Activated T-helper 17 cell treated with anti-CD3 and anti-CD28 coated beads, Interleukin-2, amount 50 U/mL, for 72 hours (primary cell): ENCODE results near the gene ZNF316. TPM values are rescaled to one million over a fixed set of nuclear protein-coding genes. Genes with fewer than 3 reads are reported as not detected.
"Not testable (repeated sequence)": the region's sequence is repeated elsewhere in the genome, so short reads cannot be mapped to it uniquely, and the experiment has no call there.

Experiments
- ATAC-seq: fragments of 150-1000 bp; cut with Tn5 transposase; replicated peaks from 2 replicates; pipeline ENCODE4 v1.10.0; 2021; ENCODE audit warnings: mild to moderate bottlenecking, moderate library complexity
- H3K27ac Mint-ChIP-seq: one replicate; pipeline ENCODE4 v1.8.0; 2022; ENCODE audit warnings: mixed read lengths
- H3K27me3 Mint-ChIP-seq: one replicate; pipeline ENCODE4 v1.8.0; 2022; ENCODE audit warnings: mixed read lengths
- H3K36me3 Mint-ChIP-seq: one replicate; pipeline ENCODE4 v1.8.0; 2022; ENCODE audit warnings: low read depth, mild to moderate bottlenecking, mixed read lengths
- H3K4me1 Mint-ChIP-seq: one replicate; pipeline ENCODE4 v1.8.0; 2022; ENCODE audit warnings: mixed read lengths
- H3K4me3 Mint-ChIP-seq: one replicate; pipeline ENCODE4 v1.8.0; 2022; ENCODE audit warnings: mild to moderate bottlenecking, mixed read lengths
- H3K9me3 Mint-ChIP-seq: one replicate; pipeline ENCODE4 v1.8.0; 2022; ENCODE audit warnings: mixed read lengths
- total RNA-seq, 2 donors: library from RNA; stranded (reverse); gene quantifications; one replicate each; pipeline ENCODE4 v1.2.3, GENCODE V29; 2022

The ZNF316 gene
- total RNA-seq, 2 donors from 2014 or later: 19.6 to 20.5 TPM

DNA sequence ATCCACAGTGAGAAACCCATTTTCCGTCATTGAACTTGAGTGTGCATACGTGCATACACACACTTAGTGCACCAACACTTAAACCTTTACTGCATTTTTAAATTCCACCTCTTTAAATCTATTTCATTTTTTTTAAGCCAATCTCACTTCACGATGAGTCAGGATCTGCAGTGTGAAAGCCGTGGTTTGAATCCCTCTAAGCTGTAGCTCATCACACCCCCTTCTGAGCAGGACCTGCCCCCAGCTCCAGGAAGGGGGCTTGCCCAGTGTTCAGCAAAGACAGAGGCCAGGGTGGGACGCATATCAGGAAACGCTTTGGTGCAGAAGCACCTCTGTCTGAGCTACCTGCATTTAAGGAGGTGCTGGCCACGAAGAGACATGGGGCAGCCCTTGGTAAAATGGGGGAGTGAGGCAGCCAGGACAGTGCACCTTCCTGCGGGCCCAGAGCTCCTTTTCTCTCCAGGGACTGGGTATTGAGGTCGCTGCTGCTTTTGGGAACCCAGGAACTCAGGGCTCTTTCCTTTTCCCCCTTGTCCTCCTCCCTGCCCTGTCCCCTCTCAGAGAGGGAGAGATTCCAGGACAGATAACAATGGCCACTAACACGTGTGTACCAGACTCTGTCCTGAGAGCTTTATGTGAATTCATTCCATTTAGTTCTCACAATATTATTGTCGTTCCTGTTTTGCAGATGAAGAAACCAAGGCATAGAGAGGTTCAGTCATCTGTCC lies 21.7 kb downstream of the ZNF316 start:
- H3K4me1 Mint-ChIP-seq: no peaks in the 10 kb centered on the region
- H3K36me3 Mint-ChIP-seq: peaks cover 12% of the 10 kb centered on the region
- no peaks in the 10 kb centered on the region for H3K27me3 Mint-ChIP-seq
- no peak overlapping the region for H3K4me3 Mint-ChIP-seq
- ATAC-seq: no peak
- no peak overlapping the region for H3K27ac Mint-ChIP-seq
- no peaks in the 10 kb centered on the region for H3K9me3 Mint-ChIP-seq

DNA sequence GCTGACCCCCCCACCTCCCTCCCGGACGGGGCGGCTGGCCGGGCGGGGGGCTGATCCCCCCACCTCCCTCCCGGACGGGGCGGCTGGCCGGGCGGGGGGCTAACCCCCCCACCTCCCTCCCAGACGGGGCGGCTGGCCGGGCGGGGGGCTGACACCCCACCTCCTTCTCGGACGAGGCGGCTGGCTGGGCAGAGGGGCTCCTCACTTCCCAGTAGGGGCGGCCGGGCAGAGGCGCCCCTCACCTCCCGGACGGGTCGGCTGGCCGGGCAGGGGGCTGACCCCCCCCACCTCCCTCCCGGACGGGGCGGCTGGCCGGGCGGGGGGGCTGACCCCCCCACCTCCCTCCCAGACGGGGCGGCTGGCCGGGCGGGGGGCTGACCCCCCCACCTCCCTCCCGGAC lies 33.7 kb downstream of the ZNF316 start:
- not testable (repeated sequence) for H3K4me3 Mint-ChIP-seq, ATAC-seq, H3K4me1 Mint-ChIP-seq, H3K36me3 Mint-ChIP-seq, H3K27ac Mint-ChIP-seq
- peaks cover 11% of the 10 kb centered on the region for H3K27me3 Mint-ChIP-seq
- peaks cover 31% of the 10 kb centered on the region for H3K9me3 Mint-ChIP-seq

DNA sequence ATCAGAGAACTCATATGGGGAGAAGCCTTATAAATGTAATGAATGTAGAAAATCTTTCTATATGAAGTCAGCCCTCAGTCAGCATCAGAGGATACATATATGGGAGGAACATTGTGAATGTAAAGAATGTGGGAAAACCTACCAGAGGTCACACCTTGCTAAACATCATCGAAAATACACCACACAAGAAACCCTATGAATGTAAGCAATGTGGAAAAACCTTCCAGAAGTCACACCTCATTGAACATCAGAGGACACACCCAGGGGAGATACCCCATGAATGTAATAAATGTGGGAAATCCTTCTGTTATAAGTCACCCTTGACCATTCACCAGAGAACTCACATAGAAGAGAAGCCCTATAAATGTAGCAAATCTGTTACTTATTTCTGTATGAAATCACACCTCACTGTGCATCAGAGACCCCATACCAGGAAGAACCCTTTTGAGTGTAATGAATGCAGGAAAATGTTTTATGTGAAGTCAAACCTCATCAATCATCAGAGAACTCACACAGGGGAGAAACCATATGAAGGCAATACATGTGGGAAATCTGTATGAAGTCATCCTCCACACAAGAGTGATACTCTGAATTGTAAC lies 38.8 kb downstream of the ZNF316 start:
- H3K4me3 Mint-ChIP-seq: no peak overlapping the region
- H3K36me3 Mint-ChIP-seq: no peaks in the 10 kb centered on the region
- no peak overlapping the region for H3K27ac Mint-ChIP-seq
- peaks cover 50% of the 10 kb centered on the region for H3K9me3 Mint-ChIP-seq
- ATAC-seq: no peak
- no peaks in the 10 kb centered on the region for H3K27me3 Mint-ChIP-seq
- H3K4me1 Mint-ChIP-seq: no peaks in the 10 kb centered on the region

DNA sequence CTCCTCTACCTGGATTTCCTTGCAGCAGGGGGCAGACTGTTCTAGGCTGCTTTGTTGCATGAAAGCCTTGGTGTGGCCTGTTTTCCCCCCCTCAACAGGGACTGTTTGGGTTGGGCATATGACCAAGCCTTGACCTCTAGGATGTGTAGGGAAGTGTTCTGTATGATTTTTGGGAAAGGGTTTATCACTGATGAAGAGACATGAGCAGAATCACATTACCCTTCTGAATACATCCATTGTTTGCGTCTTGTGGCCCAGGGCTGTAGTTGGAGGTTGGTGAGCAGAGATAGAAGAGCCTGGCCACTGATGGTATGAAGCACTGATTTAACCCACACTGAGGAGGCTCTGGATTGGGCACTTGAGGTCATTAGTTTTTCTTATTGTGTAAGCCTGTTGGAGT lies 43.0 kb downstream of the ZNF316 start:
- Mint-ChIP-seq H3K9me3 (peaks cover 30% of the 10 kb centered on the region), H3K27me3 (no peaks in the 10 kb centered on the region), H3K27ac (no peak overlapping the region), H3K36me3 (no peaks in the 10 kb centered on the region), H3K4me1 (no peaks in the 10 kb centered on the region), H3K4me3 (no peak overlapping the region)
- ATAC-seq: no peak

DNA sequence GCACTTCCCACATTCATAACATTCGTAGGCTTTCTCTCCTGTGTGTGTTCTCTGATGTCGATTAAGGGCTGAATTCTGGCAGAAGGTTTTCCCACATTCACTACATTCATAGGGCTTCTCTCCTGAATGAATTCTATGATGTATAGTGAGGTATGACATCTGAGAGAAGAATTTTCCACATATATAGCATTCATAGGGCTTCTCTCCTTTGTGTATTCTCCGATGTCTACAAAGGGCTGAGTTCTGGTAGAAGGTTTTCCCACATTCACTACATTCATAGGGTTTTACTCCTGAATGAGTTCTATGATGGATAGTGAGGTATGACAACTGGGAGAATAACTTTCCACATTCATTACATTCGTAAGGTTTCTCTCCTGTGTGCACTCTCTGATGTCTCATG lies 54.0 kb downstream of the ZNF316 start:
- no peak overlapping the region for H3K4me3 Mint-ChIP-seq
- H3K9me3 Mint-ChIP-seq: peaks cover 32% of the 10 kb centered on the region
- H3K4me1 Mint-ChIP-seq: no peaks in the 10 kb centered on the region
- H3K27ac Mint-ChIP-seq: no peak overlapping the region
- H3K27me3 Mint-ChIP-seq: no peaks in the 10 kb centered on the region
- ATAC-seq: no peak
- H3K36me3 Mint-ChIP-seq: no peaks in the 10 kb centered on the region

DNA sequence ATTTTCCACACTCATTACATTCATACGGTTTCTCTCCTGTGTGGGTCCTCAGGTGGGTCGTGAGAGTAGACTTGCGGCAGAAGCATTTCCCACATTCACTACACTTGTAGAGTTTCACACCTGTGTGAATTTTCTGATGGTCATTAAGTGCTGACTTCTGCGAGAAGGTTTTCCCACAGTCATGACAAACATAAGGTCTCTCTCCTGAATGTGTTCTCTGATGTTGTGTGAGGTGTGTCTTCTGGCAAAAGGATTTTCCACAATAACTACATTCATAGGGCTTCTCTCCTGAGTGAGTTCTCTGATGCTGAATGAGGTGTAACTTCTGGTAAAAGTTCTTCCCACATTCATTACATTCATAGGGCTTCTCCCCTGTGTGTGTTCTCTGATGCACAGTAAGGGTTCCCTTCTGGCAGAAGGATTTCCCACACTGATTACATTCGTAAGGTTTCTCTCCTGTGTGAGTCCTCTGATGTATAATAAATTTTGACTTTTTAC lies 54.5 kb downstream of the ZNF316 start:
- Mint-ChIP-seq H3K27ac (no peak overlapping the region), H3K4me3 (no peak overlapping the region), H3K9me3 (peaks cover 27% of the 10 kb centered on the region), H3K4me1 (no peaks in the 10 kb centered on the region), H3K36me3 (no peaks in the 10 kb centered on the region), H3K27me3 (no peaks in the 10 kb centered on the region)
- no peak for ATAC-seq

DNA sequence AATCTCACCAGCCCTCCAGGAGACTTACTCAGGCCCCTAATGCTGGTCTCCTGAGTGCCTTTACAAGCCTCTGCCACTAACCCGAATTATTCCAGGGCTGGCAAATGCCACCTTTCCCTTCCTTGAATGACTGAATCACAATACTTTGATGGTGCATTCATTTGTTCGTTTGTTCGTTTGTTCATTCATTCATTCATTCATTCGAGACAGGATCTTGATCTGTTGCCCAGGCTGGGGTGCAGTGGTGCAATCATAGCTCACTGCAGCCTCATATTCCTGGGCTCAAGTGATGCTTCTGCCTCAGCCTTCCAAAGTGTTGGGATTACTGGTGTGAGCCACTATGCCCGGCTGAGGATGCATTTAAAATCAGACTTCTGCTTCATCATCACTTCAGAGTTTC lies 63.7 kb downstream of the ZNF316 start:
- Mint-ChIP-seq H3K4me1 (peaks cover 36% of the 10 kb centered on the region), H3K9me3 (peaks cover 25% of the 10 kb centered on the region), H3K36me3 (no peaks in the 10 kb centered on the region), H3K4me3 (no peak overlapping the region), H3K27ac (no peak overlapping the region), H3K27me3 (no peaks in the 10 kb centered on the region)
- ATAC-seq: no peak

DNA sequence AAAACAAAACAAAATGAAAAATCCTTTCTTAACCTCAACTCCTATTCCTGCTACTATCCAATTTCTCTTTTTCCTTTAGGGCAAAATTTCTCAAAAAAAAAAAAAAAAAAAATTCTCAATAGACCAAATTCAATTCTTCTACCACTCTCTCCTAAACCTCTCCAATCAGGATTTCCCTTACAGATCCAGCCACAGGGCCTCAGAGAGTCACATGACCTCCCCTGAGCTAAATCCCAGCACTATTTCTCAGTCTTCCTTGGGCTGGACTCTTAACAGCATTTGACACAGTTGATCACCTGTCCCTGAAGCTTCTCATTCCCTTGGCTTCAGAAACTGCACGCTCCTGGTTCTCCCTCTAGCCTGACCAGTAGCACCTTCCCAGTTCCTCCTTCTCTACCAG lies 64.7 kb downstream of the ZNF316 start:
- Mint-ChIP-seq H3K4me3 (no peak overlapping the region), H3K4me1 (peaks cover 36% of the 10 kb centered on the region), H3K27me3 (no peaks in the 10 kb centered on the region), H3K27ac (no peak overlapping the region), H3K36me3 (no peaks in the 10 kb centered on the region), H3K9me3 (peaks cover 25% of the 10 kb centered on the region)
- no peak for ATAC-seq

Other genes starting within 250 kb of the ZNF316 start
- gene DAGLB, start 189.4 kb upstream of the ZNF316 start, total RNA-seq: 10 to 100 TPM; 15.0 to 22.7 TPM
- gene KDELR2, start 153.2 kb upstream of the ZNF316 start, total RNA-seq: 10 to 100 TPM; 55.1 to 68.0 TPM
- gene GRID2IP, start 85.9 kb upstream of the ZNF316 start, total RNA-seq: under 1 TPM; 0.26 to 0.32 TPM
- 10 to 100 TPM; 23.6 to 26.1 TPM for gene ZDHHC4, start 59.9 kb upstream of the ZNF316 start, total RNA-seq
- 10 to 100 TPM; 19.3 to 29.0 TPM for gene INTS15, start 47.3 kb upstream of the ZNF316 start, total RNA-seq
- gene ZNF853, start 21.7 kb upstream of the ZNF316 start, total RNA-seq: under 1 TPM; 0.22 to 0.48 TPM
- gene ZNF12, start 69.6 kb downstream of the ZNF316 start, total RNA-seq: 10 to 100 TPM; 15.4 to 29.8 TPM
- gene RSPH10B2, start 116.8 kb downstream of the ZNF316 start, total RNA-seq: under 1 TPM; 0.95 TPM
- gene CCZ1B, start 189.0 kb downstream of the ZNF316 start, total RNA-seq: 10 to 100 TPM; 50.7 to 71.6 TPM